ENCODE measurements around the gene LENG9.
"Not testable (repeated sequence)": the region's sequence is repeated elsewhere in the genome, so short reads cannot be mapped to it uniquely, and the experiment has no call there.

The LENG9 gene

GRCh38 chr19:54463531-54464043, at the start of gene LENG9:
LENG9 (minus strand) TSS chr19:54463778; CDS start chr19:54463526, 252 bp downstream.
- peak; percentile 81 for DNase-seq (ENCODE audit: low spot score)

DNA sequence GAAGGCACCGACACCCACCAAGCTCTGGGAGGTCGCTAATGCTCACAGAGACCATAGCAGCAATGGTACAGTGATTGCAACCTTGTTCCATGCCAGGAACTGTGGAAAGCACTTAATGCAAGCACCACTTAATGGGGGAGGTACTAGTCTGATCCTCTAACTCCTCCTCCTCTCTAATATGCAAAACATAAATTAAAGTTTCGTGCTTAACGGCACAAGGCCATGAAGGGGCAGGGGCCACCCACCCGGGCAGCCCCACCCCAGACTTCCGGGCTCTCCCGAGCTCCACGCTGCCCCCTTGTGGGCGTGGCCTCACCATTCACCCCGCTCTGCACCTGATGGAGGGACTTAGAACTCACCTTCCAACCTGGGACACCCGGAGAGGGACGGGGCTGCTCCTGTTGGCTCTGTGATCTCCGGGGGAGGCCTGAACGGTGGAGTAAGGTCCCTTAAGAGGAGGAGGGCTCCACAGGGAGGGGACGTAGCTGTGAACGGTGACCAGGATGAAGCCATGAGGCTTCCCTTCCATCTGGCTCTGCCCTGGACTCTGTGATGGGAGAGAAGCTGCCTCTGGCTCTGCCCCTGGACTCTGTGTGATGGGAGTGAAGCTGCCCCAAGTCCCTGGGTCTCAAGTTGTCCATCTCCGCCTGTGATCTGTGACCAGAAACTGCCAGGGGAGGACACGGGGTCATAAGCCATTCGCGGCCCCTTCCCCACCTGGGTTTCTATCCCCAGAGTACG, 45.8 kb upstream of the LENG9 start:
- DNase-seq (ENCODE audit: low spot score): not testable (repeated sequence)

DNA sequence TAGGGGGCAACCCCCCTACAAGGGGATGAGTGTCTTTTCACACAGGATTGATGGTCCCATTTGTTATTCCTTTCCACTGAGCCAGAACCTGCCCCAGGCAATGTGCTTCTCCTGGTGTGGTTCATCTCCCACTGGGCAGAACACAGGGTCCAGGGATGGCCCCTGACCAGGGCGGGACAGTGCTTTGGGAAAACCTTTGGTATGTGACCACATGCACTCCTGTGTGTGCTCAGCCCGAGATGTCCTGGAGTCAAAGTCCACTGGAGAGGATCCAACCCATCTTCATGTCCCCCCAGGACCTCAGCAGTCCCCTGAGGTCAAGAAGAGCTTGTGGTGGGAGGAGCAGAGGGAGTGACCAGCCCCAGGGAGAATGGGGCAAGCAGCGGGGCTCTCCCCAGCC, 44.9 kb upstream of the LENG9 start:
- not testable (repeated sequence) for DNase-seq (ENCODE audit: low spot score)

GRCh38 chr19:54507824-54508223, 44.2 kb upstream of the LENG9 start:
- DNase-seq (ENCODE audit: low spot score): no peak

GRCh38 chr19:54507038-54507717, 43.6 kb upstream of the LENG9 start:
- DNase-seq (ENCODE audit: low spot score): not testable (repeated sequence)

GRCh38 chr19:54506079-54506478, 42.5 kb upstream of the LENG9 start:
- no peak for DNase-seq (ENCODE audit: low spot score)

GRCh38 chr19:54505542-54505941, 42.0 kb upstream of the LENG9 start:
- DNase-seq (ENCODE audit: low spot score): not testable (repeated sequence)

GRCh38 chr19:54502518-54503048, 39.0 kb upstream of the LENG9 start, which contains the start of gene LAIR2:
LAIR2 (plus strand) TSS chr19:54502831; CDS start chr19:54502919, 88 bp downstream.
- no peak for DNase-seq (ENCODE audit: low spot score)

DNA sequence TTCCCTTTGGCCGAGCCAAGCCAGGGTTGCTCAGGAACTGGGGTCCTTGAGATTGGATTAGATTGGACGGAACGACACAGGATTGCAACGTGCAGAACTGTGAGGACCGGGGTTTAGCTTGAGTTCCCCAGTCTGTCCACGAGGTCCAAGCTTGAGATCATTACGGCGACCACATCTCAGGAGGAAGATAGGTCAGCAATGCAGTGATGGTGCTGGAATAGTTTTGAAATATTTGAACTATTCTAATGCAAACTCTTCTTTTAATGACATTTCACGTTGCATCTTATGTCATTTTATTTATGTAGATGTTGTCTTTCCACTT, 34.8 kb upstream of the LENG9 start:
- DNase-seq (ENCODE audit: low spot score): not testable (repeated sequence)

DNA sequence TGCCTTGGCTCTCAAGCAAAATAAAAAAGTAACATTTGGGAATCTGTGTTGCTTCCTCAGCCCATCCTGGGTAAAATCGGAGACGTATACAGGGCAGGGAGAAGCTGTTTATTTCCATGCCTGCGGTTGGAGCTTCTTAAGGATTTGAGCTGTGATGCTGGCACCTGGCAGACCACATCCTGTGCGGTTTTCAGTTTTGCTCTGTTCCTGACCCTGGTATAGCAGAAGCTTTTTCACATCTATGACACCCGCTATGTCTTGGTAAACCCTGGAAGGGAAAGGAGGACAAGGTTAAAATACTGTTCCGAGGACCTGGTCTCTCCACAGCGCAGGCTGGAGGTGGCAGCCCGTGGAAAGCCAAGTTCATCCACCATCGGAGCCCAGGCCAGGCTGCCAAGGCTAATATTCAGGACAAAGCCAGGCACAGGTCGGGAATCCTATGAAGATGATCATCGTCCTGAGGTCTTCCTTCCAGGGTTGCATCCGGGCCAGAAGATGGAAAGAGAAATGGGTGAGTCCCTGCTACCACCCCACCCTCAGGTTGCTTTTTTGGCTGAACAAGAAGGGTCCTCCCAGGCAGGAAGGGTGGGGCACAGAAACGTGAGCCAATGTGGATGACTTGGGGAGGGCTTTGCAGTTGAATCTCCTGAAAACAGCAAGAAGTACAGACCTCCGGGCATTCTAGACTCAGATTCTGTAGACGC, 34.3 kb upstream of the LENG9 start:
- DNase-seq (ENCODE audit: low spot score): not testable (repeated sequence)

- not testable (repeated sequence) for DNase-seq (ENCODE audit: low spot score)
Measured at GRCh38 chr19:54495284-54495683, 31.7 kb upstream of the LENG9 start.

DNA sequence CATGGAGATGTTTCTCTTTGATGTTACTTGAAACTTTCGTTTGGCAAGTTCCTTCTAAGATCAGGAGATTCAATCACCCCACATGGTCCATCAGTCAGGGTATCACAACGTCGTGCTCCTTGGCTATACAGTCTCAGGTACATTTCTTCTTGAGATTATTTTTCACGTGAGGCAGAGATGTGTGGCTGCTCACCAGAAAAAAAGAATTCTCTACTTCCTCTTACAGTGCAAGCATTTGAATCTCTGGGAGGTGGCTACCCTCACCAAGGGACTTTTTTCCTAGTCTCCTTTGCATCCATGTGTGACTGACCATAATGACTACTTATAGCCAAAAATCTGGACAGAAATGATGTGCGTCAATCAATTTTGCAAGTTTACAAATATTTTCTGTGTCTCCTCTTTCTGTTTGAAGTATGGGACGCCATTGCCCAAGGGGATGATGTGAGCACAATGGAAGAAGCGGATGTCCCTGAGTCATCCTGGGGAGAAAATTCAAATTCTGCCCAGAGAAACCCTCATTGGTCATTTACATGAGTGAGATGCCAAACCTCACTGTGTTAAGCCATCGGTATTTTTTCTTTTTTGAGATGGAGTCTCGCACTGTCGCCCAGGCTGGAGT, 30.5 kb upstream of the LENG9 start:
- DNase-seq (ENCODE audit: low spot score): no peak

- not testable (repeated sequence) for DNase-seq (ENCODE audit: low spot score)
Measured at GRCh38 chr19:54493056-54493455, 29.5 kb upstream of the LENG9 start.

DNA sequence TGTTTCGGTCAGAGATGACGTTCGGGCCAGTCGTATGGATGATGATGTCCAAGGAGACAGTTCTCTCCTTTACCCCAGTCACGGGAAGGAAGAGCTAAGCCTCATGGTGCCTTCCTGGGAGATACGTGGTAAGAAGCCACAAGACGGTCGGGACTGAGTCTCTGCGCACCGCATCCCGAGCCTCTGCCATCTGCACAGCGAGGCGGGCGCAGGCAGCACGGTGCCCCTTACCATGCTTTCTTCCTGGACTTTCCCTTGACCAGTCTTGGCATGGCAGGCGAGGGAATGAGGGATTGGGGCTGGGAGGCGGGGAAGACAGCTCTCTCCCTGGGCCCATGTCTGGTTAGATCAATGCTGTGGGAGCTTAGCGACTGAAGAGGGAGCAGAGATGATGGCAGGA, 29.0 kb upstream of the LENG9 start:
- no peak for DNase-seq (ENCODE audit: low spot score)

GRCh38 chr19:54489766-54490165, 26.2 kb upstream of the LENG9 start:
- DNase-seq (ENCODE audit: low spot score): no peak

DNA sequence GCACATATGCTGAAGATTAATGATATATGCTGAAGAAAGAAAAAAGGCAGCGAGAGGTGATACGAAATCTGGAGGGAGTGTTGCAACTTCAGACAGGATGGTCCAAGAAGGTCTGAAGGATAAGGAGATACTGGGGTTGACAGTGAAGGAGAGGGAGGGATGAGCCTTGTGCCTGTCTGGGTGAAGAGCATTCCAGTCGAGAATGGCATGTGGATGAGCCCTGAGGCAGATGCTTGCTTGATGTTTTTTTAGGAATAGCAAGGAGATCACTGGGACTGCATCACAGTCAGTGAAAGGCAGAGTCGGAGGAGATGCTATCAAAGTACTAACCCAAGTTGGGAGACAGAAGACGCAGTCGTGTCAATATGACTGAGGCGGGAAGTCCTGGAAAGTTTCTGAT, 25.8 kb upstream of the LENG9 start:
- DNase-seq (ENCODE audit: low spot score): no peak

- no peak for DNase-seq (ENCODE audit: low spot score)
Measured at GRCh38 chr19:54485851-54486250, 22.3 kb upstream of the LENG9 start.

DNA sequence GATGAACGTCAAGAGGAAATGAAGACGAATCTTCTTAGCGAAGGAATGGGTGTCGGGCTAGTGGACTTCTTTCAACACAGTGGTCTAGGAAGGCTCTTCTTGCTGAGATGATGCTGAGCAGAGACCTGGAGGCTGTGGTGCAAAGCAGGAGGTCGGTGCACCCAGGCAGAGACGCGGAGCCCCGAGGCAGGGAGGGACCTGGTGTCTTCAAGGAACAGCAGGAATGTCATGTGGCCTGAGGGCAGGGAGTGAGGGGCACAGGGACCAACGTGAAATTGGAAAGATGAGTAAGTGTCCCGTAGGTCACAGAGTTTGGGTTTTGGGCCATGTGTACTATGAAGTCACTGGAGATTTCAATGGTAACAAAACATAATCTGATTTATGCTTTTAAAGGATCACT, 20.9 kb upstream of the LENG9 start:
- no peak for DNase-seq (ENCODE audit: low spot score)

- no peak for DNase-seq (ENCODE audit: low spot score)
Measured at GRCh38 chr19:54482889-54483288, 19.3 kb upstream of the LENG9 start.

DNA sequence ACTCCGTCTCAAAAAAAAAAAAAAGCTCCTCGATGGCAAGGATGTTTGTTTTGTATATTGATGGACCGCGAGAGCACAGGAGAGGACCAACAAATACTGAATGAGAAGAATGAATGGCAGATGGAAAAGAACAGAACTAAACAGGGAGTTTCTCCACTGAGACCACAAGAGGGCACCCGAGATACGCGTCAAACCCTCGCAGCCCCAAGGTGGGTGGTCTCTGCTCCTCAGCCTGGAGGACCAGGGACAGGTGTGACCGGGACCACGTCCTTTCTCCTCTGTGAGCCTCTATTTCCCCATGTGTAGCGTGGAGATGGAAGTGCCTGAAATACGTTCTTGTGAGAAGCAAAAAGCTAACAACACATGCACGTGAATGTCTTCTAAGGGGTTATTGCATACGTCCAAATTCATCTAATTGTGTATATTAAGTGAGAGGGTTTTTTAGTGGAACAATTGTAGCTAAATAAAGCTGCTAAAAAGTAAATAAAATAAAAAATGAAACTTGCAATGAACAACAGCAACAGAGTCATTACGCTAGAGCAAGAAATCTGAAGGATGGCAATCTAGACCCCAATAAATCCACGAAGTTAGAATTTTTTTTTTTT, 17.9 kb upstream of the LENG9 start:
- peak; percentile 75 for DNase-seq (ENCODE audit: low spot score)

- DNase-seq (ENCODE audit: low spot score): no peak
Measured at GRCh38 chr19:54480051-54480450, 16.5 kb upstream of the LENG9 start.
